Measurements from ENCODE around the gene ELMO3.
A peak's percentile ranks its signal among the peaks of the same experiment; 100 is the strongest.

ELMO3 gene

DNA sequence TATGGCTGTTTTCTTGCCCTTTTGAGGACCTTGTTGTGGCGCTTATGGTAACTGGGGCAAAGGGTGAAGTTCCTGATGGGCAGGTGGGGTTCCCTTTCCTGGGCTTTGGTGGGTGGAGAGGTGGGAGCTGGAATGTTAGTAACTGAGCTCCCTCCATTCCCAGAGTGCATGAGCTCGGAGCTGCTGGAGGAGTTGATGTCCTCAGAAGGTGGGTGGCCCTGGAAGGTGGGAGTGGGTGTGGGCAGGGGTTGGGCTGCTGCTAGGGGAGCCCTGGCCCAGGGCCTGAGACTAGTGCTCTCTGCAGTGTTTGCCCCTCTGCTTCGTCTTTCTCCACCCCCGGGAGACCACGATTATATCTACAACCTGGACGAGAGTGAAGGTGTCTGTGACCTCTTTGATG lies 1.2 kb upstream of the ELMO3 start:
- no CpG with 5 or more reads among the region's 6 CpGs for WGBS (ENCODE audit: extremely low coverage, insufficient coverage, insufficient read length)
- Histone ChIP-seq H3K79me2 (ENCODE audit: control insufficient read depth, insufficient read depth, low read length, poor library complexity) (peaks cover 3% of the 10 kb centered on the region), H4K8ac (ENCODE audit: low read depth, low read length) (no peak overlapping the region), H3K4ac (ENCODE audit: low read depth, low read length) (no peak overlapping the region), H3K27ac (ENCODE audit: low read depth, low read length) (no peak overlapping the region), H2AFZ (ENCODE audit: insufficient read depth, low read length, poor library complexity) (no peak overlapping the region), H2BK120ac (ENCODE audit: insufficient read depth, low read length, poor library complexity) (no peak overlapping the region), H3K4me3 (ENCODE audit: low read depth, low read length) (no peak overlapping the region), H3K9ac (ENCODE audit: low read length) (no peak overlapping the region), H3K79me1 (ENCODE audit: low read length) (peaks cover 8% of the 10 kb centered on the region), H2BK5ac (ENCODE audit: low read depth, low read length, poor library complexity) (no peak overlapping the region), H3K4me2 (ENCODE audit: low read length) (no peak overlapping the region), H2AK5ac (ENCODE audit: low read length) (no peak overlapping the region), H2BK12ac (ENCODE audit: low read length) (no peak overlapping the region), H3K27me3 (ENCODE audit: insufficient read depth, low read length) (no peaks in the 10 kb centered on the region), H3K14ac (ENCODE audit: low read length) (no peak overlapping the region), H3K9me3 (ENCODE audit: insufficient read depth, low read depth, low read length) (no peaks in the 10 kb centered on the region), H3K36me3 (ENCODE audit: control insufficient read depth in 1 of 2, insufficient read depth in 2 of 2, low read length in 2 of 2) (peaks cover 69 to 72% of the 10 kb centered on the region in 2 experiments), H4K91ac (ENCODE audit: low read depth, low read length) (no peak overlapping the region), H4K12ac (ENCODE audit: low read depth, low read length) (no peak overlapping the region), H3K23ac (ENCODE audit: low read length) (no peak overlapping the region), H3K18ac (ENCODE audit: low read length) (no peak overlapping the region), H3K4me1 (ENCODE audit: control insufficient read depth in 1 of 2, insufficient read depth in 2 of 2, low read length in 2 of 2) (peaks cover 19 to 27% of the 10 kb centered on the region in 2 experiments)
- DNase-seq, result no peak

- Histone ChIP-seq H3K4me1 (ENCODE audit: control insufficient read depth in 1 of 2, insufficient read depth in 2 of 2, low read length in 2 of 2) (peaks cover 13 to 21% of the 10 kb centered on the region in 2 experiments), H4K8ac (ENCODE audit: low read depth, low read length) (no peak overlapping the region), H3K36me3 (ENCODE audit: control insufficient read depth in 1 of 2, insufficient read depth in 2 of 2, low read length in 2 of 2) (peaks cover 71 to 75% of the 10 kb centered on the region in 2 experiments), H3K27ac (ENCODE audit: low read depth, low read length) (no peak overlapping the region), H3K4ac (ENCODE audit: low read depth, low read length) (no peak overlapping the region), H3K9me3 (ENCODE audit: insufficient read depth, low read depth, low read length) (no peaks in the 10 kb centered on the region), H2AFZ (ENCODE audit: insufficient read depth, low read length, poor library complexity) (no peak overlapping the region), H3K14ac (ENCODE audit: low read length) (no peak overlapping the region), H4K12ac (ENCODE audit: low read depth, low read length) (peak overlapping the region; percentile 10), H2BK12ac (ENCODE audit: low read length) (no peak overlapping the region), H3K23ac (ENCODE audit: low read length) (no peak overlapping the region), H3K18ac (ENCODE audit: low read length) (no peak overlapping the region), H2BK120ac (ENCODE audit: insufficient read depth, low read length, poor library complexity) (no peak overlapping the region), H4K91ac (ENCODE audit: low read depth, low read length) (peak overlapping the region; percentile 22), H3K4me3 (ENCODE audit: low read depth, low read length) (no peak overlapping the region), H3K79me1 (ENCODE audit: low read length) (peaks cover 8% of the 10 kb centered on the region), H3K4me2 (ENCODE audit: low read length) (no peak overlapping the region), H3K9ac (ENCODE audit: low read length) (no peak overlapping the region), H3K79me2 (ENCODE audit: control insufficient read depth, insufficient read depth, low read length, poor library complexity) (no peaks in the 10 kb centered on the region), H2BK5ac (ENCODE audit: low read depth, low read length, poor library complexity) (no peak overlapping the region), H2AK5ac (ENCODE audit: low read length) (no peak overlapping the region), H3K27me3 (ENCODE audit: insufficient read depth, low read length) (no peaks in the 10 kb centered on the region)
- peak in 1 of 2 donors; percentile 26 for DNase-seq
- no CpG with 5 or more reads among the region's 12 CpGs for WGBS (ENCODE audit: extremely low coverage, insufficient coverage, insufficient read length)
Observed at GRCh38 chr16:67198238-67198734, 645 bp upstream of the ELMO3 start.

DNA sequence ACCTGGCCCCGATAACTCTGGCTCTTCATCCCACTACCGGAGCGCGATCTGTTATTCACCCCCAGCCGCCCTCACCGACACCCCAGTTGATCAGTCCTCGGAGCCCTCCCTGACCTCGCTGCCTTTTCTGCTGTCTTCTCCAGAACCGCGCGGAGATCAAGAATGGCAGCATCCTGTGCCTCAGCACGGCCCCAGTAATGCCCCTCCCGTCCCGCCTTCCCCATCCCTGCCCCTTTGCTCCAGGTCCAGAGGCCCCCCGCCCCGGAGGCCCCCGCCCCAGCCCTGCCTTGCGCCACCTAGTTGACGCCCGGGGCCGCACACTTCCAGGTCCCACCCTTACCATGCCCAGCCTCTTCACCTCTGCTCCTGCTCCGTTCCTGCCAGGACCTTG lies 872 bp downstream of the ELMO3 start:
- Histone ChIP-seq H3K14ac (ENCODE audit: low read length) (peak overlapping the region; percentile 22), H2BK5ac (ENCODE audit: low read depth, low read length, poor library complexity) (no peak overlapping the region), H3K18ac (ENCODE audit: low read length) (no peak overlapping the region), H3K9me3 (ENCODE audit: insufficient read depth, low read depth, low read length) (peaks cover 4% of the 10 kb centered on the region), H3K4me3 (ENCODE audit: low read depth, low read length) (peak overlapping the region; percentile 1), H3K23ac (ENCODE audit: low read length) (no peak overlapping the region), H3K79me2 (ENCODE audit: control insufficient read depth, insufficient read depth, low read length, poor library complexity) (no peaks in the 10 kb centered on the region), H2AFZ (ENCODE audit: insufficient read depth, low read length, poor library complexity) (peak overlapping the region; percentile 10), H2BK12ac (ENCODE audit: low read length) (peak overlapping the region; percentile 26), H3K4ac (ENCODE audit: low read depth, low read length) (no peak overlapping the region), H3K9ac (ENCODE audit: low read length) (no peak overlapping the region), H3K4me1 (ENCODE audit: control insufficient read depth in 1 of 2, insufficient read depth in 2 of 2, low read length in 2 of 2) (peaks cover 12 to 20% of the 10 kb centered on the region in 2 experiments), H3K79me1 (ENCODE audit: low read length) (peaks cover 8% of the 10 kb centered on the region), H2BK120ac (ENCODE audit: insufficient read depth, low read length, poor library complexity) (no peak overlapping the region), H4K8ac (ENCODE audit: low read depth, low read length) (peak overlapping the region; percentile 21), H3K36me3 (ENCODE audit: control insufficient read depth in 1 of 2, insufficient read depth in 2 of 2, low read length in 2 of 2) (peaks cover 67 to 74% of the 10 kb centered on the region in 2 experiments), H3K4me2 (ENCODE audit: low read length) (peak overlapping the region; percentile 56), H2AK5ac (ENCODE audit: low read length) (no peak overlapping the region), H3K27me3 (ENCODE audit: insufficient read depth, low read length) (no peaks in the 10 kb centered on the region), H3K27ac (ENCODE audit: low read depth, low read length) (no peak overlapping the region), H4K91ac (ENCODE audit: low read depth, low read length) (no peak overlapping the region), H4K12ac (ENCODE audit: low read depth, low read length) (no peak overlapping the region)
- no CpG with 5 or more reads among the region's 22 CpGs for WGBS (ENCODE audit: extremely low coverage, insufficient coverage, insufficient read length)
- DNase-seq, result no peak

DNA sequence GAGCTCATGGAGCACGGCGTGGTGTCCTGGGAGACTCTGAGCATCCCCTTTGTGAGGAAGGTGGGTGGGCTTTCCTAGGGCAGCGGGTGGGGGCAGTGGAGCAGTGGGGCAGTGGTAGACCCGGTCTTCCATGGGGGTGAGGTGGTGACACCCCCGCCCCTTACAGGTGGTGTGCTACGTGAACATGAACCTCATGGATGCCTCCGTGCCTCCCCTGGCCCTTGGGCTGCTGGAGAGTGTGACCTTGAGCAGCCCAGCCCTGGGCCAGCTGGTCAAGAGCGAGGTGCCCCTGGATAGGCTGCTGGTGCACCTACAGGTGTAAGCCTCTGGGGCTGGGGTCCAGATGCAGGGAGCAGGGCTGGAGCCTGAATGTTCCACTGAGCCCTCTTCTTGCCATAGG lies 1.6 kb downstream of the ELMO3 start:
- no peak overlapping the region for H4K8ac ChIP-seq (ENCODE audit: low read depth, low read length)
- H3K4ac ChIP-seq (ENCODE audit: low read depth, low read length), result no peak overlapping the region
- no peak overlapping the region for H3K18ac ChIP-seq (ENCODE audit: low read length)
- no peak overlapping the region for H2BK12ac ChIP-seq (ENCODE audit: low read length)
- H3K79me2 ChIP-seq (ENCODE audit: control insufficient read depth, insufficient read depth, low read length, poor library complexity), result no peaks in the 10 kb centered on the region
- no peak overlapping the region for H2BK5ac ChIP-seq (ENCODE audit: low read depth, low read length, poor library complexity)
- no peak overlapping the region for H3K4me2 ChIP-seq (ENCODE audit: low read length)
- H3K14ac ChIP-seq (ENCODE audit: low read length), result no peak overlapping the region
- no peak overlapping the region for H2AFZ ChIP-seq (ENCODE audit: insufficient read depth, low read length, poor library complexity)
- no peak overlapping the region for H3K4me3 ChIP-seq (ENCODE audit: low read depth, low read length)
- H4K12ac ChIP-seq (ENCODE audit: low read depth, low read length), result no peak overlapping the region
- H3K4me1 ChIP-seq (ENCODE audit: control insufficient read depth in 1 of 2, insufficient read depth in 2 of 2, low read length in 2 of 2), result peaks cover 12 to 20% of the 10 kb centered on the region in 2 experiments
- WGBS (ENCODE audit: extremely low coverage, insufficient coverage, insufficient read length), result no CpG with 5 or more reads among the region's 8 CpGs
- no peak overlapping the region for H3K9ac ChIP-seq (ENCODE audit: low read length)
- H3K23ac ChIP-seq (ENCODE audit: low read length), result no peak overlapping the region
- peaks cover 4% of the 10 kb centered on the region for H3K9me3 ChIP-seq (ENCODE audit: insufficient read depth, low read depth, low read length)
- H3K36me3 ChIP-seq (ENCODE audit: control insufficient read depth in 1 of 2, insufficient read depth in 2 of 2, low read length in 2 of 2), result peaks cover 60 to 67% of the 10 kb centered on the region in 2 experiments
- H4K91ac ChIP-seq (ENCODE audit: low read depth, low read length), result no peak overlapping the region
- no peaks in the 10 kb centered on the region for H3K27me3 ChIP-seq (ENCODE audit: insufficient read depth, low read length)
- no peak overlapping the region for H3K27ac ChIP-seq (ENCODE audit: low read depth, low read length)
- no peak overlapping the region for H2AK5ac ChIP-seq (ENCODE audit: low read length)
- no peak overlapping the region for H2BK120ac ChIP-seq (ENCODE audit: insufficient read depth, low read length, poor library complexity)
- H3K79me1 ChIP-seq (ENCODE audit: low read length), result peaks cover 8% of the 10 kb centered on the region
- DNase-seq, result no peak

All from trophoblast cell (in vitro differentiated cells and primary cell).